ENCODE measurements around the gene DEFB124.

Gene DEFB124

DNA sequence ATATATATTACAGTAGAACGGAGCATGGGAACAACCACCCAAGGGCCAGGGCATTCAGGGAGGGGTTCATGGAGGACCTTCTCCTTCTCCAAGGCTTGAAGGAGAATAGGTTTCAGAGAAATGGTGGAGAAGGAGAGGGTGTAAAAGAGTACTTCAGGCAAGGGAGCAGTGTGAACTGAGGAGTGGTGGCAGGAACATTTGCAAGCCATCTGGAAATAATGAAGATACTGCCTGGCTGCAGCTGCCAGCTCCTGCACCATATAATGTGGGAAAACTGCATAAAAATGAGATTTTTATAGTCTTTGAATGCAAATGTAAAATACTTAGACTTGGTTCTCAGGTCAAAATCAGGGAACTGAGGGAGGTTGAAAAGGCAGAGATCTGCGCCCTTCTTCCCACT, 59.3 kb downstream of the DEFB124 start:
- no peak for DNase-seq

Measured in hematopoietic multipotent progenitor cell treated with erythropoietin and hydrocortisone succinate and interleukin-3 and kit ligand, for 6 days (in vitro differentiated cells).